Omental fat pad (tissue), 4 donors: ENCODE data around the gene KIRREL3. TPM values are rescaled to one million over a fixed set of nuclear protein-coding genes. Genes with fewer than 3 reads are reported as not detected.

Experiments
- ATAC-seq: fragments of 150-250 bp; one replicate; pipeline ENCODE4 v1.9.1; 2016; ENCODE audit warnings: mild to moderate bottlenecking, moderate library complexity; ENCODE audit not compliant: low FRiP score
- DNase-seq: peaks from one replicate; pipeline ENCODE4 v3.0.0-alpha.2; 2019; ENCODE audit warnings: low spot score
- total RNA-seq, 4 donors: library from RNA; depleted of rRNA; stranded (reverse); fragments of >200 nt; gene quantifications; one replicate each; pipeline ENCODE4 v1.1.0, GENCODE V29; 2016
- TF ChIP-seq, protein P1 (sequence below), 3 donors: fragments of 450-650 bp; IDR thresholded peaks; one replicate each; pipeline ENCODE4 v1.5.1; 2016 to 2017; ENCODE audit warnings: antibody characterized with exemption in 3 of 3, mild to moderate bottlenecking in 3 of 3, moderate library complexity in 2 of 3

Gene KIRREL3
- total RNA-seq, 4 donors from 2014 or later, result 0.09 to 0.60 TPM; not detected in 2

DNA sequence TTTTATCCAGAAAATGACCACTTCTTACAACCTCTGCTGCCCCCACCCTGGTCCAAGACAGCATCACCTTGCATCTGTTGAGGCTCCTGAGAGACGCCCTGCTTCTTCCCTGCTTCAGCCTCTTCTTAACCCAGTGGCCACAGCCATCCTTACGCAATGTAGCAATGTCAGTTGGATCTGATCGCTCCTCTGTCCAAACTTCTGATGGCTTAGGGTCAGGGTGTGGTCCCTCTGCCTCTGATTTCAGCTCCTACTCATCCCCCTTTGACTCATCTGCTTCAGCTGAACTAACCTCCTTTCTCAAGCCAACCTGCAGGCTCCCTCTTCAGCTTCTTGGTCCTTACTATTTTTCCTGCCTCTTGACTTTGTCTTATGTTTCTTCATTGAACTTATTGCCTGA is 280.8 kb downstream of the KIRREL3 start:
- TF ChIP-seq, protein P1, sequence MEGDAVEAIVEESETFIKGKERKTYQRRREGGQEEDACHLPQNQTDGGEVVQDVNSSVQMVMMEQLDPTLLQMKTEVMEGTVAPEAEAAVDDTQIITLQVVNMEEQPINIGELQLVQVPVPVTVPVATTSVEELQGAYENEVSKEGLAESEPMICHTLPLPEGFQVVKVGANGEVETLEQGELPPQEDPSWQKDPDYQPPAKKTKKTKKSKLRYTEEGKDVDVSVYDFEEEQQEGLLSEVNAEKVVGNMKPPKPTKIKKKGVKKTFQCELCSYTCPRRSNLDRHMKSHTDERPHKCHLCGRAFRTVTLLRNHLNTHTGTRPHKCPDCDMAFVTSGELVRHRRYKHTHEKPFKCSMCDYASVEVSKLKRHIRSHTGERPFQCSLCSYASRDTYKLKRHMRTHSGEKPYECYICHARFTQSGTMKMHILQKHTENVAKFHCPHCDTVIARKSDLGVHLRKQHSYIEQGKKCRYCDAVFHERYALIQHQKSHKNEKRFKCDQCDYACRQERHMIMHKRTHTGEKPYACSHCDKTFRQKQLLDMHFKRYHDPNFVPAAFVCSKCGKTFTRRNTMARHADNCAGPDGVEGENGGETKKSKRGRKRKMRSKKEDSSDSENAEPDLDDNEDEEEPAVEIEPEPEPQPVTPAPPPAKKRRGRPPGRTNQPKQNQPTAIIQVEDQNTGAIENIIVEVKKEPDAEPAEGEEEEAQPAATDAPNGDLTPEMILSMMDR (IDR thresholded peaks at IDR 0.05), result no peak
- DNase-seq (no peak), ATAC-seq (no peak)

DNA sequence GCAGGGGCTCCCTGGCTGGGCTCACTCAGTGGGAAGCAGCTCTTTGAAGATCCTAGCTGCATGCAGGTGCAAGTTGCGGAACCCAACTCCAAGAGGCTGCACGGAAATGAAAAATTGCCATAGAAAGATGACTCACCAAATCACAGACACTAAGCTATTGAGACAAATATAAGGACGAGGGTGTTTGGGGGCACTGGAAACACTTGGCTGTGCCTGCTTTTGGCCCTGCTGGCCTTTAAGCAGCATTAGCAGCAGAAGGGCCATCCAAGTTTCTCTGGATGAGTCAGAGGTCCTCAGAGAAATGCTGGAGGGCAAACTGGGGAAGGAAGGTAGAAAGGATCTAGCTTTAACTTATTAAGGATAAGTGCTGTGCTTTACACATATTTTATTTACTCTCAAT is 282.3 kb downstream of the KIRREL3 start:
- ATAC-seq, result no peak
- DNase-seq, result no peak
- TF ChIP-seq, protein P1 (IDR thresholded peaks at IDR 0.05), result no peak

DNA sequence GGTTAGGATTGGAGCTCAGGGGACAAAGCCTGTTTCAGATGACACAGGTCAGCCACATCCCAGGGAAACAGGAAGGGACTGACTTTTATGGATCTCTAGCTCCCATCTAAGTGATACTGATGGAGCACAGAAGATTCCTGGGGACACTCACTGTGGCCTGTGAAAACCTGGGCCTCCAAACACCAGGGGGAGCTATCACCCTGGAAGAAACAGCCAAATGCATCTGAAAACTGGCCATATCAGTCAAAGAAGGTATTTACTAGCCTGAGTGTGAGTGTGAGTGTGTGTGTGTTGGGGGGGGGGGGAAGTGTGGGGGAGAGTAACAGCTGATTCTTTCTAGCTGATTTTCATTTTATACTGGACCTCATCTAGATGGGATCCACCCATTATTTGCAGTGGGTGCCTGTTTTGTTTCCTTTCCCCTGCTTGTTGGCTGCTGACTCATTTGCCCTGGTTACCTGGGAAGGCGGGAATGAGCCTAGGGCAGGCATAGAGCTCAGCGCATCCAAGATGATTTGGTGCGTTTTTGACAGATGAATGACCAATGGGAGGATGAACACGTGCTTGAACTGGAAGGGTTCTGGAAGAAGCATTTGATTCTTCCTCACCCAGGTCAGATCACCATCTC is 284.0 kb downstream of the KIRREL3 start:
- peak; percentile 54 for ATAC-seq
- TF ChIP-seq, protein P1 (IDR thresholded peaks at IDR 0.05), result no peak
- peak; percentile 43 for DNase-seq

DNA sequence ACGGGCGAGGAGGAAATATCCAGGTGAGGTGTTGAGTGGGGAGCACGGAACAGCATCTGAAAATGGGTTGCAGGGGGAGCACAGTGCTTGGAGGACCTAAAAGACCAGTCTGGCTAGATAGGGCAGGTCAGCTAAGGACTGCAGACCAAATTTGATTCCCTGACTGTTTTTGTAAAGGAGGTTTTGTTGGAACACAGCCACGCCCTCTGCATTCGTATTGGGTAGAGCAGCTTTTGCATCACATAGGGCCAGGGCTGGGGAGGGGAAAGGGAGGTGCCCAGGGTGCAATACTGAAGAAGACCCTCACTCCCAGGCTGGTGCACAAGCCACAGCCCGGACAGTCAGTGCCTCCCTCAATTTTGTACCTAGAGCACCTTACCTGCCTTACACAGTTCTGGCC is 286.8 kb downstream of the KIRREL3 start:
- TF ChIP-seq, protein P1 (IDR thresholded peaks at IDR 0.05), result no peak
- DNase-seq, result no peak
- ATAC-seq, result no peak

DNA sequence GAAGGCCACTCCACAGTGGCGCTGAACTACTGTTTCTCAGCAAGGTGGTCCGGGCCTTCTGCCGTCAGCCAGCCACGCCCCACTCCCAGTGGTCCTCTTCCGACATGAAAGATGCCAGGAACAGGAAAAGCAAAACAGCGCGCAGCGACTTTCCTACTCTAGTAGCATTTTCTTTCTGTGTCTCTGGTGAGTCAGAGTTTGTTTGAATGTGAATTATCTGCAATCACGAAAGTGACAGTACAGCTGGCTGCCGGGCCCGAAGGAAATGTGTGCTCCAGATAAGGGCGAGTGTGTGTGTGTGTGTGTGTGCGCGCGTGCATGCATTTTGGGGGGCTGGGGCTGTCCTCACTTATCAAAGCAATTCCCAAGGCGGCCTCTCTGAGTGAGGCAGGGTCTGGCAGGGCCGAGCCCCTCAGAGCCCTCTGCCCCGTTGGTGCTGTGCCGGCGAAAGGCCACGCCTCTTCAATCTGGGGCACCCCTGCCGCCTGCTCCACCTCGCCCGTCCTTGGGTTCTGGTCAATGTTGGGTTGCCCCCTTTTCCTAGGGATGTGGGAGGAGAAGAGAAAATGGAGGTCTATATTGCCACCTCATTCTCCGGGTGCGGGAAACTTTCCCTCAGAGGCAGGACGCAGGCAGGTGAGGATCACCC is 288.5 kb downstream of the KIRREL3 start:
- no peak for ATAC-seq
- no peak for DNase-seq
- TF ChIP-seq, protein P1 (IDR thresholded peaks at IDR 0.05), result no peak

DNA sequence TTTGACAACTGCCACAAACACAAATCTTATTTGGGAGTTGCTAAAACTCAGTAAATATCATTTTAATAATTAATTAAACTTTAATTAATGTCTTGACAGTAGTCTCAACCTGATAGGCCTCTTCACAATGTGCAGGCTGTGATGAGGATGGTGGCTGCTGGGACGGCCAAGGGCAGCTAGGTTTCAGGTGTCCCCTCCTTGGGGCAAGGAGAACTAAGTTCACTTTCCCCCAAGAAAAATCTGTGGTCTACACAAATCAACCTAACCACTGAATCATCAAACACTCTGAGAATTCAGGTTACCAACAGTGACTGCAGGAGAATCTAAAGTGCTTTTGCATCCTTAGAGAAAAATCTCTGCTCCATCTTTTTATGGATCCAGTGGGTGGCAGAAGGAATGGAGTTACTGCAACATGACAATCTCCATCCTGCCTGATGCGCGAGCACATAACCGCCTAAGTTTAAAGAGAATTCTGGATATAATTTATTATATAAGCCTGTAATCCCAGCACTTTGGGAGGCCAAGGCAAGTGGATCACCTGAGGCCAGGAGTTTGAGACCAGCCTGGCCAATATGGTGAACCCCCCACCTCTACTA is 289.7 kb downstream of the KIRREL3 start:
- TF ChIP-seq, protein P1 (IDR thresholded peaks at IDR 0.05), result no peak
- no peak for ATAC-seq
- DNase-seq, result no peak

DNA sequence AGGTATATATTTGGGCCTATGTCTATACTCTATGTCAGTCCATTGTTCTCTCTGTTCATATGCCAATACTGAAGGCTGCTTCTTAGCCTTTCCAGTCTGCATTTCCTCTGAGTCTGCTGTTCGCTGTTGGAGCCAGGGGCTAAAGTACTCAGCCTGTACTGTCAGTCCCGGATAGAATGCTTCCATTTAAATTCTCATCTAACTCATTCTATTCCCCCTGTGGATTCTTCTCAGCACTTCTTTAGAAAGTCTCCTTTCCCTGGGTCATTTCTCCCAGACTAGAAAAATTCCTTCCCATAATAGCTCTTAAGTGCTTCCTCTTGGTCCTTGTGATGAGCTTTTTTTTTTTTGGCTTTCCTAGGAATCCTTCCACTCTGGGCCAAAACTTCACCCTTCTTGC is 293.1 kb downstream of the KIRREL3 start:
- no peak for ATAC-seq
- no peak for DNase-seq
- TF ChIP-seq, protein P1 (IDR thresholded peaks at IDR 0.05), result no peak
